ENCODE measurements around the gene FAM120A.

DNA sequence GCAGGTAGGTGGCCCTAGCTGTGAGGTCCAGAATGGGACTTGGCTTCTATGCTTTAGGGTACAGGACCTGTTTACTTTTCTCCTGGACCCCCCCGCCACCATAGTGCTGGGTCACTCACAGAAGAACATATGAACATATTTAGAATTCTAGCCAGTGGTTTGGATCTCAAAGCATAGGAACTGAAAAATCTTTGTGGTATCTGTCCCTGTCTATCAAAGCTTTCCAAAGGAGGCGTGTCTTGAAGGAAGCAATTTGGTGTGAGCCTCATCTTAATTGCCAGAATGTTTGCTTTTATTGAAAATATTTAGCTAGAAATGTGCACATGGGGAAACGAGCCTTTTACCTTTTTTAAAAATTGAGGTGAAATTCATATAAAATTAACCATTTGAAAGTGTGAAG, 131.1 kb downstream of the FAM120A start:
- TF ChIP-seq, protein P1, sequence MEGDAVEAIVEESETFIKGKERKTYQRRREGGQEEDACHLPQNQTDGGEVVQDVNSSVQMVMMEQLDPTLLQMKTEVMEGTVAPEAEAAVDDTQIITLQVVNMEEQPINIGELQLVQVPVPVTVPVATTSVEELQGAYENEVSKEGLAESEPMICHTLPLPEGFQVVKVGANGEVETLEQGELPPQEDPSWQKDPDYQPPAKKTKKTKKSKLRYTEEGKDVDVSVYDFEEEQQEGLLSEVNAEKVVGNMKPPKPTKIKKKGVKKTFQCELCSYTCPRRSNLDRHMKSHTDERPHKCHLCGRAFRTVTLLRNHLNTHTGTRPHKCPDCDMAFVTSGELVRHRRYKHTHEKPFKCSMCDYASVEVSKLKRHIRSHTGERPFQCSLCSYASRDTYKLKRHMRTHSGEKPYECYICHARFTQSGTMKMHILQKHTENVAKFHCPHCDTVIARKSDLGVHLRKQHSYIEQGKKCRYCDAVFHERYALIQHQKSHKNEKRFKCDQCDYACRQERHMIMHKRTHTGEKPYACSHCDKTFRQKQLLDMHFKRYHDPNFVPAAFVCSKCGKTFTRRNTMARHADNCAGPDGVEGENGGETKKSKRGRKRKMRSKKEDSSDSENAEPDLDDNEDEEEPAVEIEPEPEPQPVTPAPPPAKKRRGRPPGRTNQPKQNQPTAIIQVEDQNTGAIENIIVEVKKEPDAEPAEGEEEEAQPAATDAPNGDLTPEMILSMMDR (IDR thresholded peaks at IDR 0.05), result no peak
- TF ChIP-seq POLR2AphosphoS5 (IDR thresholded peaks at IDR 0.05; ENCODE audit: low read depth, low read length), result no peak
